GM23338 (cell line): ENCODE results near the gene MYO19. TPM values are rescaled to one million over a fixed set of nuclear protein-coding genes. Genes with fewer than 3 reads are reported as not detected.
A peak's percentile ranks its signal among the peaks of the same experiment; 100 is the strongest.

Experiments
- ATAC-seq: fragments of 200-7000 bp; cut with Tn5 transposase; 3 replicates; pipeline ENCODE4 v1.9.1; 2020
- DNase-seq: peaks from one replicate; pipeline ENCODE4 v3.0.0-alpha.2; 2015; ENCODE audit warnings: low spot score
- H2AFZ ChIP-seq: fragments of 200-600 bp; sonication (generic); 2 replicates; pipeline ENCODE4 v1.8.0; 2016; ENCODE audit warnings: antibody characterized with exemption, mild to moderate bottlenecking, moderate library complexity
- H3F3A ChIP-seq: fragments of 200-600 bp; sonication (generic); replicated peaks from 2 replicates; pipeline ENCODE4 v1.8.0; 2017; ENCODE audit warnings: antibody characterized with exemption, mixed run types, low read depth
- H3K27ac ChIP-seq: fragments of 200-600 bp; sonication (generic); 2 replicates; pipeline ENCODE4 v1.6.1; 2016; ENCODE audit warnings: low read depth
- H3K27me3 ChIP-seq: fragments of 200-600 bp; sonication (generic); 2 replicates; pipeline ENCODE4 v1.8.0; 2016; ENCODE audit warnings: mild to moderate bottlenecking, mixed run types, moderate library complexity; ENCODE audit not compliant: insufficient read depth
- H3K36me3 ChIP-seq: fragments of 200-600 bp; sonication (generic); 2 replicates; pipeline ENCODE4 v1.8.0; 2016; ENCODE audit warnings: mild to moderate bottlenecking; ENCODE audit not compliant: insufficient read depth
- H3K4me1 ChIP-seq: fragments of 200-600 bp; sonication (generic); 2 replicates; pipeline ENCODE4 v1.8.0; 2016; ENCODE audit warnings: mild to moderate bottlenecking, moderate library complexity; ENCODE audit not compliant: insufficient read depth
- H3K4me2 ChIP-seq: fragments of 200-600 bp; sonication (generic); 2 replicates; pipeline ENCODE4 v1.7.1; 2017; ENCODE audit warnings: mixed run types
- H3K4me3 ChIP-seq: fragments of 200-600 bp; sonication (generic); 2 replicates; pipeline ENCODE4 v1.6.1; 2016; ENCODE audit warnings: mixed run types
- H3K79me2 ChIP-seq: fragments of 200-600 bp; sonication (generic); replicated peaks from 2 replicates; pipeline ENCODE4 v1.8.0; 2017; ENCODE audit warnings: mild to moderate bottlenecking; ENCODE audit not compliant: insufficient read depth
- H3K9me2 ChIP-seq: fragments of 200-600 bp; sonication (generic); 2 replicates; pipeline ENCODE4 v1.8.0; 2017; ENCODE audit not compliant: insufficient read depth
- H4K20me1 ChIP-seq: fragments of 200-600 bp; sonication (generic); replicated peaks from 2 replicates; pipeline ENCODE4 v1.8.0; 2017; ENCODE audit warnings: mild to moderate bottlenecking; ENCODE audit not compliant: insufficient read depth
- H3K27ac Mint-ChIP-seq: 2 replicates; pipeline ENCODE4 v1.8.0; 2020; ENCODE audit warnings: inconsistent platforms, mild to moderate bottlenecking, moderate library complexity, mixed read lengths
- H3K27me3 Mint-ChIP-seq: 3 replicates; pipeline ENCODE4 v1.8.0; 2022; ENCODE audit warnings: low read depth, mild to moderate bottlenecking, moderate library complexity, mixed read lengths, inconsistent platforms; ENCODE audit not compliant: insufficient read depth, poor library complexity
- H3K36me3 Mint-ChIP-seq: 3 replicates; pipeline ENCODE4 v1.8.0; 2021; ENCODE audit warnings: low read depth, mild to moderate bottlenecking, inconsistent platforms, moderate library complexity, mixed read lengths
- H3K4me1 Mint-ChIP-seq: 3 replicates; pipeline ENCODE4 v1.8.0; 2020; ENCODE audit warnings: mild to moderate bottlenecking, inconsistent platforms, mixed read lengths
- H3K4me3 Mint-ChIP-seq: 3 replicates; pipeline ENCODE4 v1.8.0; 2021; ENCODE audit warnings: moderate library complexity, mild to moderate bottlenecking, inconsistent platforms, mixed read lengths
- H3K9me3 Mint-ChIP-seq: 3 replicates; pipeline ENCODE4 v1.8.0; 2020; ENCODE audit warnings: moderate library complexity, mild to moderate bottlenecking, inconsistent platforms, mixed read lengths
- CREB1 ChIP-seq: fragments of 250-450 bp; sonication (Bioruptor Pico); IDR thresholded peaks from 2 replicates; pipeline ENCODE4 v1.5.0; 2020; ENCODE audit warnings: low read depth, mild to moderate bottlenecking, moderate library complexity
- EZH2phosphoT487 ChIP-seq: fragments of 200-600 bp; sonication (generic); IDR thresholded peaks from one replicate; pipeline ENCODE4 v1.8.1; 2018; ENCODE audit warnings: antibody characterized with exemption; ENCODE audit not compliant: unreplicated experiment
- JUNB ChIP-seq: IDR thresholded peaks from one replicate; pipeline ENCODE4 v1.6.1; 2016; ENCODE audit warnings: antibody characterized with exemption; ENCODE audit not compliant: unreplicated experiment
- NANOG ChIP-seq: IDR thresholded peaks from 2 replicates; pipeline ENCODE4 v1.6.1; 2016; ENCODE audit warnings: antibody characterized with exemption, borderline replicate concordance
- POLR2AphosphoS5 ChIP-seq: IDR thresholded peaks from 2 replicates; pipeline ENCODE4 v1.6.1; 2016; ENCODE audit warnings: antibody characterized with exemption, low read depth
- STAT1 ChIP-seq: IDR thresholded peaks from one replicate; pipeline ENCODE4 v1.6.1; 2016; ENCODE audit warnings: antibody characterized with exemption; ENCODE audit not compliant: unreplicated experiment
- ZNF114 ChIP-seq: fragments of 250-450 bp; sonication (Bioruptor Pico); IDR thresholded peaks from 2 replicates; pipeline ENCODE4 v1.5.0; 2020; ENCODE audit warnings: mild to moderate bottlenecking, moderate library complexity
- ZNF331 ChIP-seq: fragments of 250-450 bp; sonication (Bioruptor Pico); IDR thresholded peaks from 2 replicates; pipeline ENCODE4 v1.5.0; 2020; ENCODE audit warnings: low read depth, mild to moderate bottlenecking, moderate library complexity
- polyA plus RNA-seq: library from polyadenylated mRNA; unstranded; fragments of >200 nt; fragmentation: Nextera tagmentation; extraction: Ambion mirVana; gene quantifications from 2 replicates; pipeline ENCODE4 v1.2.1, GENCODE V29; 2016
- total RNA-seq: library from RNA; depleted of rRNA; stranded (reverse); fragments of >200 nt; shearing (Covaris generic); gene quantifications from 2 replicates; pipeline ENCODE4 v1.2.3, GENCODE V29; 2014
- TF ChIP-seq, protein P1 (sequence below), 2 experiments: fragments of 200-600 bp in 1 of 2; sonication (generic) in 1 of 2; conservative IDR thresholded peaks; 2 replicates each; pipeline versions ENCODE4 v1.5.1 to v1.6.1; 2016 to 2017; ENCODE audit warnings: antibody characterized with exemption in 2 of 2, low read depth in 2 of 2, mild to moderate bottlenecking in 2 of 2, moderate library complexity in 1 of 2

MYO19 gene
- total and polyA plus RNA-seq, 2 experiments from 2014 or later = 37.9 to 150 TPM

DNA sequence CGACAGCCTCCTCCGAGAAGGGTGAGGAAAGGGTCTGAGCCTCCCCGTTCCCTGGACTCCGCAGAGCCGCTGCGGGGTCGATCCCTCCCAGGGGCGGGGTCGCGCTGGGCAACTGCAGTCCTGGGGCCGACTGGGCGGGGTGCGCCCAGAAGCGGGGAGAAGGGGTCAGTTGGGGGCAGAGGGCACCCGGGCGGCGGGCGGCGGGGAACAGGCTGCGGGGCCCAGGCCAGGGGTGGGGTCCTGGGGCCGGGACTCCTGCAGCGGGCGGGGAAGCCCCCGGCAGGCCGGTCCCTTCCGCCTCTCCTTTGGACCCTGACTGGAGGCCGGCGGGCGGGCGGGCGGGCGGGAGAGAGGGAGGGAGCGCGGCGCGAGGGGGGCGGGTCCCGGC is 10.4 kb upstream of the MYO19 start:
- H3K27me3 Mint-ChIP-seq = peaks cover 9% of the 10 kb centered on the region
- no peaks in the 10 kb centered on the region for H3K36me3 ChIP-seq
- H3K4me1 Mint-ChIP-seq = peaks cover 16% of the 10 kb centered on the region; the same call in 2 of the 3 replicates
- TF ChIP-seq POLR2AphosphoS5 (peak; percentile 56), NANOG (no peak), JUNB (no peak), ZNF331 (CRISPR knock-in tag) (no peak)
- H3K27me3 ChIP-seq = no peaks in the 10 kb centered on the region
- H4K20me1 ChIP-seq = peaks cover 18% of the 10 kb centered on the region
- H3K4me3 ChIP-seq = peak overlapping the region; percentile 98
- no peaks in the 10 kb centered on the region for H3K9me2 ChIP-seq
- peaks cover 4% of the 10 kb centered on the region for H3K36me3 Mint-ChIP-seq
- peak overlapping the region; percentile 92 for H3K27ac ChIP-seq
- H2AFZ ChIP-seq = peak overlapping the region; percentile 91
- peaks cover 24% of the 10 kb centered on the region for H3K4me1 ChIP-seq
- H3K9me3 Mint-ChIP-seq = no peaks in the 10 kb centered on the region
- H3K79me2 ChIP-seq = peaks cover 55% of the 10 kb centered on the region
- peak overlapping the region; percentile 91 for H3K4me2 ChIP-seq
- H3F3A ChIP-seq = peaks cover 9% of the 10 kb centered on the region
- ATAC-seq (peak; percentile 60), DNase-seq (no peak)
- peak overlapping the region; percentile 95 for H3K4me3 Mint-ChIP-seq
- H3K27ac Mint-ChIP-seq = peak overlapping the region; percentile 89; the same call in 1 of the 2 replicates

DNA sequence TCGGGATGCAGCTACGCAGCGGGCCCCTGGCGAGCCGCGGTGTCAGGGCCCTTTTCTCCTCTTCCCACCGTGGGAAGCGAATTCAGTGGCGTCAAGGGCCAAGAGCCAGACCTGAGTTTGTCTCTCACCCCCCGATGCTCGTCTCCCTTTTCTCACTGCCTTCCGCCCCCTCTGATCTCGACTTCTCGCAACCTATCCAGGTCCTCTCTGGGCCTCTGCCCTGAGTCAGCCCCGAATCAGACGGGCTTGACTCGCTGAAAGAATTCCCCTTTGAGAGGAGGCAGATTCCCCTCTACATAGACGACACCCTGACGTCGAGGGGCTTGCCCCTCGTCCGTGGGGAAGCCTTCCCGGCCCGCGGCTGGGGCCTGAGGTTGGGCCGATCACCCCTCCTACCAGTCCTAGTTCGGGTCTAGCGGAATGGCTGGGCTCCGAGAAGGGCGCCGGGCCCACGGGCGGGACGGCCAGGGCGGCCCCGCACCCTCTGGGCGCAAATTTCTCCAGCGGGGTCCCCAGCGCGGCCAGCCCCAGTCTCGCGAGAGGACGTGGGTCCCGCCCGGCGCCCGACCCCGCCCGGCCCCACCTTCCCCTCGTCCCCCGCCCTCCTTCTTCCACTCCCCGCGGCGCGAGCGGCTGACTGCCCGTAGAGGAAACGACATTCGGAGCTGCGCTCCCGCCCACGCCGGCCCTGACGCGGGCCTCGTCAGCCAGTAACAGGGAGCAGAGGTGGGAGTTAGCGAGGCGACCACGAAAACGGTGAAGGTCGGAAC is 9.8 kb upstream of the MYO19 start, which contains the start of gene GGNBP2:
TSS of gene GGNBP2 (plus strand) at position 613 of the 770 bp plus-strand sequence. CDS start 806 bp downstream, outside the sequence.
- Mint-ChIP-seq H3K27ac (peak within 1 kb of the TSS; percentile 98), H3K36me3 (peaks cover 3% of the 10 kb centered on the region), H3K4me3 (peak within 1 kb of the TSS; percentile 95), H3K27me3 (peaks cover 9% of the 10 kb centered on the region), H3K4me1 (peaks cover 16% of the 10 kb centered on the region; the same call in 2 of the 3 replicates), H3K9me3 (no peaks in the 10 kb centered on the region)
- peak; percentile 70 for ATAC-seq
- no peaks in the 10 kb centered on the region for H3K36me3 ChIP-seq
- H4K20me1 ChIP-seq = peaks cover 12% of the 10 kb centered on the region
- TF ChIP-seq, protein P1, sequence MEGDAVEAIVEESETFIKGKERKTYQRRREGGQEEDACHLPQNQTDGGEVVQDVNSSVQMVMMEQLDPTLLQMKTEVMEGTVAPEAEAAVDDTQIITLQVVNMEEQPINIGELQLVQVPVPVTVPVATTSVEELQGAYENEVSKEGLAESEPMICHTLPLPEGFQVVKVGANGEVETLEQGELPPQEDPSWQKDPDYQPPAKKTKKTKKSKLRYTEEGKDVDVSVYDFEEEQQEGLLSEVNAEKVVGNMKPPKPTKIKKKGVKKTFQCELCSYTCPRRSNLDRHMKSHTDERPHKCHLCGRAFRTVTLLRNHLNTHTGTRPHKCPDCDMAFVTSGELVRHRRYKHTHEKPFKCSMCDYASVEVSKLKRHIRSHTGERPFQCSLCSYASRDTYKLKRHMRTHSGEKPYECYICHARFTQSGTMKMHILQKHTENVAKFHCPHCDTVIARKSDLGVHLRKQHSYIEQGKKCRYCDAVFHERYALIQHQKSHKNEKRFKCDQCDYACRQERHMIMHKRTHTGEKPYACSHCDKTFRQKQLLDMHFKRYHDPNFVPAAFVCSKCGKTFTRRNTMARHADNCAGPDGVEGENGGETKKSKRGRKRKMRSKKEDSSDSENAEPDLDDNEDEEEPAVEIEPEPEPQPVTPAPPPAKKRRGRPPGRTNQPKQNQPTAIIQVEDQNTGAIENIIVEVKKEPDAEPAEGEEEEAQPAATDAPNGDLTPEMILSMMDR (conservative IDR thresholded peaks at IDR 0.05; ENCODE audit: low read depth in 2 of 2) = no peak
- TF ChIP-seq NANOG (no peak), POLR2AphosphoS5 (peak; percentile 78)
- peaks cover 9% of the 10 kb centered on the region for H3F3A ChIP-seq
- H3K27ac ChIP-seq = peak within 1 kb of the TSS; percentile 96
- H3K9me2 ChIP-seq = no peaks in the 10 kb centered on the region
- peak within 1 kb of the TSS; percentile 91 for H3K4me2 ChIP-seq
- peak within 1 kb of the TSS; percentile 98 for H3K4me3 ChIP-seq
- peaks cover 24% of the 10 kb centered on the region for H3K4me1 ChIP-seq
- H2AFZ ChIP-seq = peak within 1 kb of the TSS; percentile 98
- H3K27me3 ChIP-seq = no peaks in the 10 kb centered on the region
- peak; percentile 96 for DNase-seq
- H3K79me2 ChIP-seq = peaks cover 49% of the 10 kb centered on the region

DNA sequence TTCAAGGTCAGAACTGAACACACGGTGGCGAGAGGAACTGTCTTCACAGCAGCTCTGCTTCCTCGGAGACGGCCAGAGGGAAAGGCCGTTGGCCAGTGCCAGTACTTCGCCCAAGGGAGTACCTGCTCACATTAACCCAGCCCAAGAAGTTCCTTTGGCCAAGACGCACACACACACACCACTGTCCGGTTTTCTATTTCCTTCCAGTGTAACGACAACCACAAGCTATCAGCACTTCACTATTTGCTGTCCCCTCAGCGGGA is 9.3 kb upstream of the MYO19 start:
- Histone ChIP-seq H3K4me3 (peak overlapping the region; percentile 98), H3K4me1 (peaks cover 24% of the 10 kb centered on the region), H4K20me1 (0 out of 2 replicates have a peak, but pooled peaks cover 7% of the 10 kb centered on the region), H3K4me2 (peak overlapping the region; percentile 91), H3K79me2 (peaks cover 44% of the 10 kb centered on the region), H3K9me2 (no peaks in the 10 kb centered on the region), H3K36me3 (0 out of 2 replicates have a peak, but pooled peaks cover 3% of the 10 kb centered on the region), H3K27ac (peak overlapping the region; percentile 92), H3F3A (peaks cover 9% of the 10 kb centered on the region), H2AFZ (peak overlapping the region; percentile 98), H3K27me3 (no peaks in the 10 kb centered on the region)
- DNase-seq = peak; percentile 52
- peak overlapping the region; percentile 95 for H3K4me3 Mint-ChIP-seq
- peak; percentile 4 for ATAC-seq
- peaks cover 5% of the 10 kb centered on the region for H3K36me3 Mint-ChIP-seq
- no peaks in the 10 kb centered on the region for H3K9me3 Mint-ChIP-seq
- H3K27ac Mint-ChIP-seq = peak overlapping the region; percentile 96
- H3K4me1 Mint-ChIP-seq = peaks cover 16% of the 10 kb centered on the region; the same call in 2 of the 3 replicates
- H3K27me3 Mint-ChIP-seq = peaks cover 9% of the 10 kb centered on the region
- no peak for TF ChIP-seq STAT1
- TF ChIP-seq EZH2phosphoT487 = no peak
- TF ChIP-seq, protein P1 (conservative IDR thresholded peaks at IDR 0.05; ENCODE audit: low read depth in 2 of 2) = peak in 1 of 2 experiments; percentile 23; a peak in 2 of 4 replicates
- TF ChIP-seq ZNF114 = no peak
- no peak for TF ChIP-seq CREB1 (CRISPR knock-in tag)
- TF ChIP-seq NANOG = no peak
